Muscle layer of duodenum (tissue), 2 donors: ENCODE measurements around the gene ZNRF1.
A peak's percentile ranks its signal among the peaks of the same experiment; 100 is the strongest.
"Not testable (repeated sequence)": the region's sequence is repeated elsewhere in the genome, so short reads cannot be mapped to it uniquely, and the experiment has no call there.

Experiments
- H3K27ac ChIP-seq: one replicate; pipeline ENCODE4 v1.7.0; 2013; ENCODE audit warnings: mild to moderate bottlenecking, low read length
- H3K27me3 ChIP-seq: one replicate; pipeline ENCODE4 v1.7.0; 2013; ENCODE audit warnings: low read depth, mild to moderate bottlenecking, control low read depth, low read length
- H3K36me3 ChIP-seq, 2 donors: one replicate each; pipeline ENCODE4 v1.7.0; 2013; ENCODE audit warnings: low read length in 2 of 2, control low read depth in 1 of 2, mild to moderate bottlenecking in 1 of 2; ENCODE audit not compliant: insufficient read depth in 2 of 2, control insufficient read depth in 1 of 2
- H3K4me1 ChIP-seq, 2 donors: one replicate each; pipeline ENCODE4 v1.7.0; 2013; ENCODE audit warnings: low read length in 2 of 2, mild to moderate bottlenecking in 2 of 2, control low read depth in 1 of 2, moderate library complexity in 1 of 2; ENCODE audit not compliant: insufficient read depth in 2 of 2, control insufficient read depth in 1 of 2
- H3K4me3 ChIP-seq, 2 donors: one replicate each; pipeline ENCODE4 v1.7.0; 2013; ENCODE audit warnings: low read length in 2 of 2, low read depth in 1 of 2, mild to moderate bottlenecking in 1 of 2
- H3K9me3 ChIP-seq, 2 donors: one replicate each; pipeline ENCODE4 v1.7.0; 2013; ENCODE audit warnings: low read length in 2 of 2, control low read depth in 1 of 2, mild to moderate bottlenecking in 1 of 2; ENCODE audit not compliant: control insufficient read depth in 1 of 2
- donor health status: healthy.

The ZNRF1 gene

GRCh38 chr16:75122609-75123008, 123.8 kb downstream of the ZNRF1 start:
- H3K9me3 ChIP-seq, result peaks cover 5 to 11% of the 10 kb centered on the region in 2 donors
- H3K4me3 ChIP-seq, result no peak overlapping the region
- no peak overlapping the region for H3K27ac ChIP-seq
- H3K27me3 ChIP-seq, result no peaks in the 10 kb centered on the region
- no peaks in the 10 kb centered on the region for H3K4me1 ChIP-seq
- no peaks in the 10 kb centered on the region for H3K36me3 ChIP-seq

- Histone ChIP-seq H3K27ac (no peak overlapping the region), H3K9me3 (peaks cover 0 to 3% of the 10 kb centered on the region in 2 donors), H3K4me1 (no peaks in the 10 kb centered on the region), H3K27me3 (no peaks in the 10 kb centered on the region), H3K4me3 (no peak overlapping the region), H3K36me3 (no peaks in the 10 kb centered on the region)
Observed at GRCh38 chr16:75127713-75128415, 129.0 kb downstream of the ZNRF1 start.

GRCh38 chr16:75129421-75130149, 130.8 kb downstream of the ZNRF1 start:
- not testable (repeated sequence) for H3K4me1 ChIP-seq, H3K4me3 ChIP-seq, H3K9me3 ChIP-seq, H3K27me3 ChIP-seq, H3K27ac ChIP-seq, H3K36me3 ChIP-seq

GRCh38 chr16:75130150-75130771, 131.4 kb downstream of the ZNRF1 start:
- H3K27ac ChIP-seq, result no peak overlapping the region
- no peaks in the 10 kb centered on the region for H3K4me1 ChIP-seq
- H3K36me3 ChIP-seq, result no peaks in the 10 kb centered on the region
- H3K4me3 ChIP-seq, result no peak overlapping the region
- H3K27me3 ChIP-seq, result no peaks in the 10 kb centered on the region
- peaks cover 0 to 3% of the 10 kb centered on the region in 2 donors for H3K9me3 ChIP-seq

GRCh38 chr16:75131081-75131480, 132.3 kb downstream of the ZNRF1 start:
- Histone ChIP-seq H3K4me1 (no peaks in the 10 kb centered on the region), H3K4me3 (no peak overlapping the region), H3K27me3 (no peaks in the 10 kb centered on the region), H3K9me3 (peaks cover 0 to 3% of the 10 kb centered on the region in 2 donors), H3K36me3 (no peaks in the 10 kb centered on the region), H3K27ac (no peak overlapping the region)

GRCh38 chr16:75138233-75138632, 139.4 kb downstream of the ZNRF1 start:
- Histone ChIP-seq H3K27me3 (no peaks in the 10 kb centered on the region), H3K9me3 (no peaks in the 10 kb centered on the region), H3K36me3 (no peaks in the 10 kb centered on the region), H3K4me1 (no peaks in the 10 kb centered on the region), H3K4me3 (no peak overlapping the region), H3K27ac (no peak overlapping the region)

- H3K4me1 ChIP-seq, result no peaks in the 10 kb centered on the region
- no peaks in the 10 kb centered on the region for H3K36me3 ChIP-seq
- no peak overlapping the region for H3K4me3 ChIP-seq
- no peak overlapping the region for H3K27ac ChIP-seq
- H3K27me3 ChIP-seq, result no peaks in the 10 kb centered on the region
- H3K9me3 ChIP-seq, result no peaks in the 10 kb centered on the region
Observed at GRCh38 chr16:75138636-75139035, 139.8 kb downstream of the ZNRF1 start.

GRCh38 chr16:75139498-75139897, 140.7 kb downstream of the ZNRF1 start:
- no peaks in the 10 kb centered on the region for H3K27me3 ChIP-seq
- no peaks in the 10 kb centered on the region for H3K36me3 ChIP-seq
- H3K9me3 ChIP-seq, result no peaks in the 10 kb centered on the region
- no peaks in the 10 kb centered on the region for H3K4me1 ChIP-seq
- H3K27ac ChIP-seq, result no peak overlapping the region
- H3K4me3 ChIP-seq, result no peak overlapping the region

GRCh38 chr16:75143941-75144340, 145.1 kb downstream of the ZNRF1 start:
- Histone ChIP-seq H3K36me3 (no peaks in the 10 kb centered on the region), H3K9me3 (peaks cover 0 to 10% of the 10 kb centered on the region in 2 donors), H3K27me3 (no peaks in the 10 kb centered on the region), H3K4me3 (no peak overlapping the region), H3K4me1 (peaks cover 0 to under 1% of the 10 kb centered on the region in 2 donors), H3K27ac (no peak overlapping the region)

GRCh38 chr16:75147968-75148310, 149.1 kb downstream of the ZNRF1 start:
- Histone ChIP-seq H3K27ac (no peak overlapping the region), H3K9me3 (peaks cover 0 to 24% of the 10 kb centered on the region in 2 donors), H3K4me1 (peaks cover 3 to 7% of the 10 kb centered on the region in 2 donors), H3K27me3 (no peaks in the 10 kb centered on the region), H3K36me3 (peaks cover 0 to 7% of the 10 kb centered on the region in 2 donors), H3K4me3 (peak overlapping the region; percentile 88 to 97)

- Histone ChIP-seq H3K4me3 (peak within 1 kb of the TSS; percentile 88 to 97), H3K36me3 (peaks cover 0 to 12% of the 10 kb centered on the region in 2 donors), H3K4me1 (peaks cover 3 to 7% of the 10 kb centered on the region in 2 donors), H3K27ac (peak within 1 kb of the TSS; percentile 63), H3K27me3 (no peaks in the 10 kb centered on the region), H3K9me3 (peaks cover 0 to 27% of the 10 kb centered on the region in 2 donors)
Observed at GRCh38 chr16:75148311-75149195, 149.7 kb downstream of the ZNRF1 start, which contains the start of gene ZFP1. Gene ZFP1, plus strand, starts transcription at chr16:75148524. Its CDS starts 4,428 bp downstream, at chr16:75152952.
